ENCODE data around the gene SLC2A1. TPM values are rescaled to one million over a fixed set of nuclear protein-coding genes. Genes with fewer than 3 reads are reported as not detected.

The SLC2A1 gene
- total and polyA plus RNA-seq, 12 donors = 4.6 to 123 (median 24.3) TPM

GRCh38 chr1:42917241-42917495 lies 41.5 kb downstream of the SLC2A1 start:
- Histone ChIP-seq H3K27ac (no peak overlapping the region), H3K9me3 (replicated peaks in 1 of 3) (no peaks in the 10 kb centered on the region), H3K36me3 (replicated peaks in 1 of 2) (no peaks in the 10 kb centered on the region), H3K4me3 (no peak overlapping the region), H3K4me1 (replicated peaks in 1 of 2) (no peaks in the 10 kb centered on the region), H3K27me3 (no peaks in the 10 kb centered on the region)
- intact Hi-C loops (cut with DNase I) = loop anchor here in 1 of 2 donors (5.0 kb wide), 1 partner anchor 140 kb away; no protein-coding TSS in a partner anchor
- no peak for DNase-seq
- 89 to 96% (median 95%) methylated on average over 8 to 15 of the region's 15 CpGs for WGBS, 4 donors
- TF ChIP-seq POLR2A (IDR thresholded peaks at IDR 0.05) = no peak
- TF ChIP-seq CTCF (IDR thresholded peaks at IDR 0.05) = no peak

- DNase-seq = no peak
- 78 to 92% (median 86%) methylated on average over 3 of the region's 3 CpGs for WGBS, 4 donors
- TF ChIP-seq POLR2A (IDR thresholded peaks at IDR 0.05) (no peak), CTCF (IDR thresholded peaks at IDR 0.05) (no peak)
- Histone ChIP-seq H3K27ac (no peak overlapping the region), H3K9me3 (replicated peaks in 1 of 3) (no peaks in the 10 kb centered on the region), H3K36me3 (replicated peaks in 1 of 2) (no peaks in the 10 kb centered on the region), H3K4me1 (replicated peaks in 1 of 2) (no peaks in the 10 kb centered on the region), H3K4me3 (no peak overlapping the region), H3K27me3 (no peaks in the 10 kb centered on the region)
- intact Hi-C loops (cut with DNase I) = loop anchor here in 1 of 2 donors (5.0 kb wide), 1 partner anchor 142 kb away; no protein-coding TSS in a partner anchor
Observed at GRCh38 chr1:42915456-42915855, 43.2 kb downstream of the SLC2A1 start.

- intact Hi-C loops (cut with DNase I) = loop anchor here (5.0 kb wide), 1 partner anchor 158 kb away; no protein-coding TSS in a partner anchor
- Histone ChIP-seq H3K27ac (no peak overlapping the region), H3K9me3 (replicated peaks in 1 of 3) (no peaks in the 10 kb centered on the region), H3K4me3 (no peak overlapping the region), H3K36me3 (replicated peaks in 1 of 2) (no peaks in the 10 kb centered on the region), H3K4me1 (replicated peaks in 1 of 2) (no peaks in the 10 kb centered on the region), H3K27me3 (no peaks in the 10 kb centered on the region)
- TF ChIP-seq POLR2A (IDR thresholded peaks at IDR 0.05) (no peak), CTCF (IDR thresholded peaks at IDR 0.05) (no peak)
- WGBS, 4 donors = 39 to 84% (median 63%) methylated on average over 2 of the region's 2 CpGs
- DNase-seq = no peak
Observed at GRCh38 chr1:42914092-42914627, 44.5 kb downstream of the SLC2A1 start.

- intact Hi-C loops (cut with DNase I) = loop anchor here (5.0 kb wide), 1 partner anchor 159 kb away; no protein-coding TSS in a partner anchor
- no peaks in the 10 kb centered on the region for H3K4me1 ChIP-seq (replicated peaks in 1 of 2)
- H3K9me3 ChIP-seq (replicated peaks in 1 of 3) = no peaks in the 10 kb centered on the region
- H3K4me3 ChIP-seq = no peak overlapping the region
- TF ChIP-seq POLR2A (IDR thresholded peaks at IDR 0.05) = no peak
- peak; percentile 54 to 94 (median 84) for TF ChIP-seq CTCF (IDR thresholded peaks at IDR 0.05)
- peak in 6 of 7 donors; percentile 42 to 81 (median 67) for DNase-seq
- H3K27ac ChIP-seq = no peak overlapping the region
- no peaks in the 10 kb centered on the region for H3K27me3 ChIP-seq
- 44 to 49% (median 47%) methylated on average over 5 of the region's 5 CpGs for WGBS, 4 donors
- H3K36me3 ChIP-seq (replicated peaks in 1 of 2) = no peaks in the 10 kb centered on the region
Observed at GRCh38 chr1:42913426-42914091, 45.1 kb downstream of the SLC2A1 start.
